AG09319 (cell line): ENCODE measurements around the gene LDAH.

Experiments used
- DNase-seq: peaks from one replicate; pipeline ENCODE4 v3.0.0-alpha.2; 2010; ENCODE audit warnings: low read depth; ENCODE audit errors: extremely low read depth
- TF ChIP-seq, protein P1 (sequence below): IDR thresholded peaks from 2 replicates; pipeline ENCODE4 v1.5.1; 2011; ENCODE audit warnings: low read depth, mild to moderate bottlenecking, inconsistent platforms, low read length, moderate library complexity

Gene LDAH

GRCh38 chr2:20666005-20666303 lies 156.9 kb downstream of the LDAH start:
- TF ChIP-seq, protein P1, sequence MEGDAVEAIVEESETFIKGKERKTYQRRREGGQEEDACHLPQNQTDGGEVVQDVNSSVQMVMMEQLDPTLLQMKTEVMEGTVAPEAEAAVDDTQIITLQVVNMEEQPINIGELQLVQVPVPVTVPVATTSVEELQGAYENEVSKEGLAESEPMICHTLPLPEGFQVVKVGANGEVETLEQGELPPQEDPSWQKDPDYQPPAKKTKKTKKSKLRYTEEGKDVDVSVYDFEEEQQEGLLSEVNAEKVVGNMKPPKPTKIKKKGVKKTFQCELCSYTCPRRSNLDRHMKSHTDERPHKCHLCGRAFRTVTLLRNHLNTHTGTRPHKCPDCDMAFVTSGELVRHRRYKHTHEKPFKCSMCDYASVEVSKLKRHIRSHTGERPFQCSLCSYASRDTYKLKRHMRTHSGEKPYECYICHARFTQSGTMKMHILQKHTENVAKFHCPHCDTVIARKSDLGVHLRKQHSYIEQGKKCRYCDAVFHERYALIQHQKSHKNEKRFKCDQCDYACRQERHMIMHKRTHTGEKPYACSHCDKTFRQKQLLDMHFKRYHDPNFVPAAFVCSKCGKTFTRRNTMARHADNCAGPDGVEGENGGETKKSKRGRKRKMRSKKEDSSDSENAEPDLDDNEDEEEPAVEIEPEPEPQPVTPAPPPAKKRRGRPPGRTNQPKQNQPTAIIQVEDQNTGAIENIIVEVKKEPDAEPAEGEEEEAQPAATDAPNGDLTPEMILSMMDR, result no peak
- DNase-seq, result no peak

DNA sequence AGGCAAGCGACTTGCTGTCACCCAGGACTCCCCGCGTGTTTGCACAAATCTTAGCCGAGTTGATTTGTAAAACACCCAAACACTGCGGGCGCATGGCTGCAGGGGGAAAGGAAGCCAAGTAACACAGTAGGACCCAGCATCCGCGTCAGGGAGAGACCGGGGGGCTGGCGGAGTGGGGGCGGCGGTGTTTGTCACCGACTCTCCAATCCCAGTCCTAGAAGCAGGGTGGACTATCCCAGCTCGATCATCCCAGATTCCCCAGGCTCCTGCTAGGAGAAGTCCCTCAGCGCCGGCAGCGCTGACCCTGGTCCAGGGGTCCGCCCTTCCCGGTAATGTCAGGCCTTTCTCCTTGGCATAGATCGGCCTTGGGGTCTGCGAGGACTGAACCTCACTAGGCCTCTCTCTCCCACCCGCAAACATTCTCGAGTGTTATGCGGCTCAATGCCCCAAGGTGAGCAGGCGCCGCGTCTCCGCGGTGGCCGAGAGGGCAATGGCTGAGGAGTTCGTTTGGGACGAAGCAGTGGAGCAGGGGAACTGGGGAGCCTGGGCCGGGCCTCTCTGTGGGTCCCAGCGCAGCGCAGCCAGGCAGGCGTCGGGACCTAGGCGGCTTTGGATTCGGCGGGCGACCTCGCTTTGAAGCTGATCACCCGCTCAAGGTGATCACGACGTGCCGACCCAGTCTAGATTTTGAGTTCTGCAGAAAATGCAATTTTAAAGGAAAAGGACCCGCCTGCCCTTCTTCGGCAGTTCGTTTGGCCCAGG lies 157.5 kb downstream of the LDAH start:
- no peak for DNase-seq
- TF ChIP-seq, protein P1, result no peak

GRCh38 chr2:20664431-20665242 lies 158.3 kb downstream of the LDAH start:
- TF ChIP-seq, protein P1, result no peak
- DNase-seq, result no peak

DNA sequence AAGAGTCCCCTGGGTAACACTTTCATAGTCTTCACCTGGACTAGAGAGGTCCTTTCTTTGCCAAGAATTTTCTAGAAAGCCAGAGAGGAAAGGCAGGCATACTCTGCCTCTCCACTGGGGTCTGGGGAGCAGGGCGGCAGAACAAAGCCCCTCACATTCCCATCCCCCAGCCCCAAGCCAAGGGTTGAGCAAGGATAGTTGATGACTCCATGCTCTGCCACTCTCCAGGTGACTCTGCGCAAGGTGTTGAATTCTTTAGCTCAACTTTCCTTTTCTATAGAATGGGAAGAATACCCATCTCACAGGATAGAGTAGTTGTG lies 158.9 kb downstream of the LDAH start:
- TF ChIP-seq, protein P1, result no peak
- DNase-seq, result no peak

- no peak for DNase-seq
- TF ChIP-seq, protein P1, result no peak
Observed at GRCh38 chr2:20663196-20664070, 159.5 kb downstream of the LDAH start.

DNA sequence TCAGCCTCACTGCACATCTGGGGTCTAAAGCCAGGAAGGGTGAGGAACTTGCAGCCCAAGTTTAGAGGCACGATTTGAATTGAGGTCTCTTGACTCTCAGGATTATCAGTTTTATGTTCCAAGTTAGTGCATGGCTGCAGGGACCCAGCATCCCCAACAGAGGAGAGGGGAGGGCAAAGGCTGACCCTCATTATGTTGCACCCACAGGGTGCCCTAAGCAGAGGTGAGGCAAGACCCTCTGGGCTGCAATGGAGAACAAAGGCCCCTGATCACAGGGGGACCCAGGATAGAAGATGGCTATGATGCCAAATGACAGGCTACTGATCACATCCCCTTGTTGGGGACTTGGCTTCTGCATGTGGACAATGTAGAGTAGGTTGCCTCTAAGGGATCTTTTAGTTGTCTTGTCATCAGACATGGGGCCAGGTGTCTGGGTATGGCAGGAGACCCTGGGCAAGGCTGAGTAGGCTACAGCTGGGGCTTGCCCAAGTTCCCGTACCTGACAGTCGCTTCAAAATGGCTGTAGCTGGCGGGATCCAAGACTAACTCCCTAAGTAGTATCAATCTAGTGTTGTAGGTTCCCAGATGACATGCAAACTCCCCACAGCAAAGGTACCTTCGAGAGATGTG lies 160.5 kb downstream of the LDAH start:
- no peak for DNase-seq
- TF ChIP-seq, protein P1, result no peak
